H1 (cell line): Measurements from ENCODE around the gene MAP7. TPM values are rescaled to one million over a fixed set of nuclear protein-coding genes. Genes with fewer than 3 reads are reported as not detected.

Experiments used
- CTCF ChIA-PET: fragments of 300-600 bp; sonication (Branson Sonifier 250); formaldehyde crosslinking; loops from one replicate; lab custom pipeline; 2021; ENCODE audit not compliant: partially characterized antibody; lab: Charles Lee
- POLR2A ChIA-PET: fragments of 300-600 bp; sonication (Branson Sonifier 250); formaldehyde crosslinking; loops from one replicate; lab custom pipeline; 2021; ENCODE audit warnings: inconsistent platforms; ENCODE audit not compliant: partially characterized antibody; lab: Charles Lee
- DNase-seq, 2 experiments: peaks; one replicate each; pipeline versions ENCODE4 v3.0.0 to v3.0.0-alpha.2; 2010 to 2022; ENCODE audit warnings: low spot score in 2 of 2, low read depth in 1 of 2, mixed read lengths in 1 of 2
- FAIRE-seq: peaks from 2 replicates; lab custom pipeline; 2011; peaks lifted over from hg19 to GRCh38; lab: Jason Lieb, UNC
- H2AFZ ChIP-seq: 2 replicates; pipeline ENCODE4 v1.8.1; 2012; ENCODE audit warnings: low read length, inconsistent platforms
- H2AK5ac ChIP-seq: 2 replicates; pipeline ENCODE4 v1.6.1; 2013; ENCODE audit warnings: low read depth, low read length
- H2BK120ac ChIP-seq: replicated peaks from 2 replicates; pipeline ENCODE3; 2013; ENCODE audit warnings: low read depth, low read length, inconsistent platforms
- H2BK12ac ChIP-seq: 2 replicates; pipeline ENCODE4 v1.6.1; 2013; ENCODE audit warnings: low read depth, low read length
- H2BK15ac ChIP-seq: 2 replicates; pipeline ENCODE4 v1.6.1; 2013; ENCODE audit warnings: low read length
- H2BK20ac ChIP-seq: 2 replicates; pipeline ENCODE4 v1.6.1; 2013; ENCODE audit warnings: low read length
- H2BK5ac ChIP-seq: 2 replicates; pipeline ENCODE4 v1.6.1; 2013; ENCODE audit warnings: low read depth, low read length
- H3K14ac ChIP-seq: 2 replicates; pipeline ENCODE4 v1.6.1; 2013; ENCODE audit warnings: inconsistent platforms; ENCODE audit not compliant: insufficient read length
- H3K18ac ChIP-seq: 2 replicates; pipeline ENCODE4 v1.6.1; 2013; ENCODE audit warnings: low read length; ENCODE audit errors: extremely low read depth
- H3K23ac ChIP-seq: 2 replicates; pipeline ENCODE4 v1.6.1; 2013; ENCODE audit warnings: inconsistent platforms; ENCODE audit not compliant: insufficient read length
- H3K23me2 ChIP-seq: 2 replicates; pipeline ENCODE4 v1.6.1; 2013; ENCODE audit warnings: low read depth, low read length
- H3K27ac ChIP-seq: 2 replicates; pipeline ENCODE4 v1.6.1; 2011; ENCODE audit warnings: low read depth, low read length, inconsistent platforms
- H3K27me3 ChIP-seq, 4 experiments: replicated peaks in 1 of 4; 1 replicate in 1 of 4; 2 replicates in 3 of 4; pipeline versions ENCODE4 v1.6.1 to v1.8.1; 2011 to 2013; ENCODE audit warnings: low read length in 3 of 4, mild to moderate bottlenecking in 3 of 4, inconsistent platforms in 2 of 4, mixed read lengths in 2 of 4, moderate library complexity in 1 of 4; ENCODE audit not compliant: control insufficient read depth in 3 of 4, insufficient read depth in 3 of 4; ENCODE audit errors: extremely low read depth in 1 of 4
- H3K36me3 ChIP-seq, 4 experiments: 2 replicates each; pipeline versions ENCODE4 v1.6.1 to v1.8.1; 2011 to 2013; ENCODE audit warnings: mild to moderate bottlenecking in 4 of 4, low read length in 3 of 4, moderate library complexity in 2 of 4, control low read depth in 1 of 4, inconsistent platforms in 1 of 4; ENCODE audit not compliant: insufficient read depth in 4 of 4, control insufficient read depth in 2 of 4
- H3K4ac ChIP-seq: replicated peaks from 2 replicates; pipeline ENCODE3; 2013; ENCODE audit warnings: low read length, low read depth, mixed read lengths, inconsistent platforms; ENCODE audit not compliant: insufficient read length
- H3K4me1 ChIP-seq, 4 experiments: replicated peaks in 1 of 4; 1 replicate in 1 of 4; 2 replicates in 3 of 4; pipeline versions ENCODE4 v1.6.1 to v1.8.1; 2011 to 2013; ENCODE audit warnings: low read length in 3 of 4, inconsistent platforms in 2 of 4, mixed read lengths in 1 of 4; ENCODE audit not compliant: insufficient read depth in 4 of 4, control insufficient read depth in 3 of 4
- H3K4me2 ChIP-seq, 2 experiments: 2 replicates each; pipeline versions ENCODE4 v1.6.1 to v1.8.1; 2011 to 2013; ENCODE audit warnings: low read depth in 2 of 2, low read length in 2 of 2, control low read depth in 1 of 2, inconsistent platforms in 1 of 2, mild to moderate bottlenecking in 1 of 2; ENCODE audit not compliant: insufficient read depth in 1 of 2
- H3K4me3 ChIP-seq, 4 experiments: fragments of 200-600, 300-600 bp in 1 of 4; sonication (generic), shearing (Covaris generic), sonication (Bioruptor Twin) in 1 of 4; 2 replicates each; pipeline versions ENCODE4 v1.5.1 to v1.8.1; 2011 to 2016; ENCODE audit warnings: low read length in 4 of 4, low read depth in 3 of 4, control low read depth in 2 of 4, inconsistent platforms in 2 of 4, mild to moderate bottlenecking in 2 of 4, mixed read lengths in 1 of 4, moderate library complexity in 1 of 4; ENCODE audit not compliant: insufficient read depth in 2 of 4; ENCODE audit errors: extremely low read depth in 1 of 4
- H3K56ac ChIP-seq: replicated peaks from 2 replicates; pipeline ENCODE3; 2013; ENCODE audit warnings: low read depth, mild to moderate bottlenecking, mixed read lengths, low read length, inconsistent platforms; ENCODE audit not compliant: insufficient read length
- H3K79me1 ChIP-seq: 2 replicates; pipeline ENCODE4 v1.6.1; 2013; ENCODE audit warnings: low read depth, low read length, control low read depth
- H3K79me2 ChIP-seq, 2 experiments: 2 replicates each; pipeline versions ENCODE4 v1.6.1 to v1.8.1; 2012 to 2013; ENCODE audit warnings: low read length in 2 of 2, mild to moderate bottlenecking in 2 of 2, inconsistent platforms in 1 of 2; ENCODE audit not compliant: insufficient read depth in 2 of 2, control insufficient read depth in 1 of 2
- H3K9ac ChIP-seq, 4 experiments: replicated peaks in 1 of 4; 1 replicate in 1 of 4; 2 replicates in 3 of 4; pipeline versions ENCODE4 v1.6.1 to v1.8.1; 2011 to 2013; ENCODE audit warnings: low read depth in 3 of 4, low read length in 3 of 4, control low read depth in 2 of 4, mild to moderate bottlenecking in 2 of 4, moderate library complexity in 2 of 4, inconsistent platforms in 1 of 4; ENCODE audit errors: extremely low read depth in 1 of 4
- H3K9me3 ChIP-seq, 2 experiments: 2 replicates each; pipeline versions ENCODE4 v1.6.1 to v1.8.1; 2012 to 2013; ENCODE audit warnings: mild to moderate bottlenecking in 2 of 2, moderate library complexity in 2 of 2, control low read depth in 1 of 2, inconsistent platforms in 1 of 2, low read depth in 1 of 2, low read length in 1 of 2, mixed read lengths in 1 of 2; ENCODE audit not compliant: insufficient read depth in 2 of 2
- H4K20me1 ChIP-seq, 2 experiments: replicated peaks in 1 of 2; 2 replicates each; pipeline versions ENCODE3 to v1.8.1; 2011 to 2013; ENCODE audit warnings: inconsistent platforms in 2 of 2, low read length in 2 of 2, mild to moderate bottlenecking in 1 of 2; ENCODE audit not compliant: insufficient read depth in 2 of 2, control insufficient read depth in 1 of 2
- H4K5ac ChIP-seq: 2 replicates; pipeline ENCODE4 v1.6.1; 2013; ENCODE audit warnings: low read length, low read depth, mixed read lengths, inconsistent platforms; ENCODE audit not compliant: insufficient read length
- H4K8ac ChIP-seq: 2 replicates; pipeline ENCODE4 v1.8.0; 2013; ENCODE audit warnings: mild to moderate bottlenecking, moderate library complexity, low read length, inconsistent platforms; ENCODE audit not compliant: insufficient read depth; ENCODE audit errors: extremely low read depth
- H4K91ac ChIP-seq: replicated peaks from 2 replicates; pipeline ENCODE3; 2013; ENCODE audit warnings: low read length, mixed read lengths, inconsistent platforms; ENCODE audit not compliant: insufficient read length
- CREB1 ChIP-seq: IDR thresholded peaks from 2 replicates; pipeline ENCODE4 v1.6.1; 2012; ENCODE audit warnings: inconsistent platforms
- EP300 ChIP-seq, 2 experiments: IDR thresholded peaks; 1 replicate in 1 of 2; 2 replicates in 1 of 2; pipeline ENCODE4 v1.6.1; 2011 to 2012; ENCODE audit warnings: low read depth in 2 of 2, low read length in 2 of 2, mild to moderate bottlenecking in 2 of 2, borderline replicate concordance in 1 of 2, inconsistent platforms in 1 of 2, moderate library complexity in 1 of 2
- EZH2 ChIP-seq: fragments of 200-600 bp; sonication (generic); IDR thresholded peaks from 2 replicates; pipeline ENCODE4 v1.7.1; 2012; ENCODE audit warnings: low read depth, mild to moderate bottlenecking, moderate library complexity, low read length, inconsistent platforms; ENCODE audit not compliant: severe bottlenecking
- HDAC6 ChIP-seq: IDR thresholded peaks from one replicate; pipeline ENCODE4 v1.7.1; 2012; ENCODE audit warnings: low read depth, mild to moderate bottlenecking, inconsistent platforms, low read length, moderate library complexity
- JUND ChIP-seq: IDR thresholded peaks from 2 replicates; pipeline ENCODE4 v1.6.1; 2011; ENCODE audit warnings: mild to moderate bottlenecking, improper control_type of control experiment, low read length
- KDM1A ChIP-seq: fragments of 200-600, 300-600 bp; sonication (generic); IDR thresholded peaks from 2 replicates; pipeline ENCODE4 v1.7.1; 2016; ENCODE audit warnings: mild to moderate bottlenecking, low read length, borderline replicate concordance
- POLR2A ChIP-seq, 2 experiments: IDR thresholded peaks; 1 replicate in 1 of 2; 2 replicates in 1 of 2; pipeline ENCODE4 v1.6.1; 2011; ENCODE audit warnings: low read depth in 2 of 2, low read length in 2 of 2, mild to moderate bottlenecking in 2 of 2; ENCODE audit errors: control extremely low read depth in 1 of 2
- SP1 ChIP-seq: IDR thresholded peaks from 2 replicates; pipeline ENCODE4 v1.6.1; 2011; ENCODE audit warnings: low read depth, low read length
- WGBS, 2 experiments: shearing (Covaris generic) in 1 of 2; methylation state at CpG; one replicate each; pipeline versions ENCODE4 v1.1.6 to v1.1.7; 2013 to 2015; ENCODE audit warnings: low lambda C conversion rate in 2 of 2, mixed read lengths in 2 of 2, inconsistent platforms in 1 of 2, low coverage in 1 of 2, missing lambda C conversion rate in 1 of 2; ENCODE audit not compliant: insufficient replicate concordance in 2 of 2, insufficient coverage in 1 of 2, insufficient read length in 1 of 2; ENCODE audit errors: extremely low coverage in 1 of 2, missing lambda C conversion rate in 1 of 2; 5-methylcytosine and 5-hydroxymethylcytosine counted together
- polyA plus RNA-seq, 7 experiments: library from polyadenylated mRNA; depleted of rRNA in 3 of 7; stranded (reverse) in 5 of 7; unstranded in 2 of 7; fragments of >200 nt in 5 of 7; fragments of 200-250 nt in 2 of 7; gene quantifications; 1 replicate in 5 of 7; 2 replicates in 1 of 7; 4 replicates in 1 of 7; pipeline versions ENCODE4 v1.2.1 to v1.2.3, GENCODE V29; 2011 to 2013; ENCODE audit warnings: missing spikeins in 2 of 7, mixed read lengths in 2 of 7
- total RNA-seq: library from RNA; stranded (reverse); fragmentation: NEBNext Ultra II Directional; extraction: Animal tissue kit (Norgen Biotek cat#: 25700); gene quantifications from 2 replicates; pipeline ENCODE4 v1.2.1, GENCODE V29; 2021

MAP7 gene
- total and polyA plus RNA-seq, 2 of the 8 experiments (the other 6 are each of a cell fraction or from before 2014, with no cell fraction given), result 13.5 to 66.9 TPM

- FAIRE-seq, result no peak
- H2BK12ac ChIP-seq, result no peak overlapping the region
- H3K4me3 ChIP-seq, result no peak overlapping the region
- no peak overlapping the region for H4K91ac ChIP-seq
- H4K8ac ChIP-seq, result no peak overlapping the region
- H3K27me3 ChIP-seq, result peaks cover 0 to 1% (median 0%) of the 10 kb centered on the region in 4 experiments; a peak in 1 of 7 replicates
- no peak overlapping the region for H3K9ac ChIP-seq
- no peaks in the 10 kb centered on the region for H3K79me1 ChIP-seq
- ChIA-PET CTCF (interaction anchor here (0.6 to 2.5 kb wide), 5 partner anchors 9 to 51 kb away, joined by 3 to 12 read pairs (median 3); no protein-coding TSS in a partner anchor), POLR2A (interaction anchor here (1.2 to 1.3 kb wide), 2 partner anchors 55 to 207 kb away, joined by 3 to 4 read pairs; partner anchors contain the start of gene MAP7)
- H2BK120ac ChIP-seq, result no peak overlapping the region
- no peaks in the 10 kb centered on the region for H3K23me2 ChIP-seq
- H3K4ac ChIP-seq, result no peak overlapping the region
- H3K14ac ChIP-seq, result no peak overlapping the region
- H2BK20ac ChIP-seq, result no peak overlapping the region
- H2AFZ ChIP-seq, result no peak overlapping the region
- H2AK5ac ChIP-seq, result no peak overlapping the region
- no peaks in the 10 kb centered on the region for H4K20me1 ChIP-seq
- TF ChIP-seq EZH2, result no peak
- no peak for TF ChIP-seq HDAC6
- no peak for TF ChIP-seq KDM1A
- no peak for TF ChIP-seq POLR2A (IDR thresholded peaks at IDR 0.05; ENCODE audit: control extremely low read depth in 1 of 2, low read depth in 2 of 2, low read length in 2 of 2)
- TF ChIP-seq SP1, result no peak
- no peak for TF ChIP-seq EP300 (IDR thresholded peaks at IDR 0.05; ENCODE audit: borderline replicate concordance in 1 of 2, low read depth in 2 of 2, low read length in 2 of 2)
- TF ChIP-seq CREB1, result no peak
- no peak for TF ChIP-seq JUND
- H2BK15ac ChIP-seq, result no peak overlapping the region
- no peaks in the 10 kb centered on the region for H3K9me3 ChIP-seq
- no peak overlapping the region for H3K27ac ChIP-seq
- no peak overlapping the region for H2BK5ac ChIP-seq
- no peak overlapping the region for H3K56ac ChIP-seq
- H3K18ac ChIP-seq, result no peak overlapping the region
- 84% methylated on average over 2 of the region's 2 CpGs; no CpG with 5 or more reads in 1 of the 2 experiments for WGBS, 2 experiments
- no peak overlapping the region for H4K5ac ChIP-seq
- no peaks in the 10 kb centered on the region for H3K4me1 ChIP-seq
- no peak for DNase-seq
- peaks cover 0 to 25% (median 8%) of the 10 kb centered on the region in 4 experiments; a peak in 7 of 8 replicates for H3K36me3 ChIP-seq
- no peak overlapping the region for H3K4me2 ChIP-seq
- no peak overlapping the region for H3K23ac ChIP-seq
- no peaks in the 10 kb centered on the region for H3K79me2 ChIP-seq
These were observed 206.9 kb downstream of the MAP7 start for GRCh38 chr6:136343275-136343674.
